Adipocyte (in vitro differentiated cells): ENCODE results near the gene HECTD1.
"Not testable (repeated sequence)": the region's sequence is repeated elsewhere in the genome, so short reads cannot be mapped to it uniquely, and the experiment has no call there.

Experiments used
- DNase-seq: peaks from one replicate; pipeline ENCODE4 v3.0.0-alpha.2; 2015; ENCODE audit warnings: low read depth
- H3K27me3 ChIP-seq: replicated peaks from 2 replicates; pipeline ENCODE4 v1.7.0; 2013; ENCODE audit warnings: mild to moderate bottlenecking, low read length, moderate library complexity; ENCODE audit not compliant: control insufficient read depth, insufficient read depth
- H3K36me3 ChIP-seq: 2 replicates; pipeline ENCODE4 v1.7.0; 2013; ENCODE audit warnings: low read length, mild to moderate bottlenecking, moderate library complexity; ENCODE audit not compliant: control insufficient read depth, insufficient read depth, severe bottlenecking
- H3K4me1 ChIP-seq: 2 replicates; pipeline ENCODE4 v1.7.0; 2013; ENCODE audit warnings: mild to moderate bottlenecking, low read length, moderate library complexity; ENCODE audit not compliant: control insufficient read depth, insufficient read depth
- H3K4me3 ChIP-seq: 2 replicates; pipeline ENCODE4 v1.7.0; 2013; ENCODE audit warnings: mild to moderate bottlenecking, low read length, moderate library complexity
- H3K9ac ChIP-seq: 2 replicates; pipeline ENCODE4 v1.7.0; 2013; ENCODE audit warnings: mild to moderate bottlenecking, low read length, moderate library complexity
- H3K9me3 ChIP-seq: 2 replicates; pipeline ENCODE4 v1.7.0; 2013; ENCODE audit warnings: mild to moderate bottlenecking, low read length, moderate library complexity; ENCODE audit not compliant: control insufficient read depth

Gene HECTD1

GRCh38 chr14:31207755-31208545 lies at the start of gene HECTD1:
TSS of gene HECTD1 (minus strand) at chr14:31207793. CDS start at chr14:31205936, 1,857 bp downstream.
- DNase-seq, result peak; percentile 97
- peaks cover 6% of the 10 kb centered on the region for H3K36me3 ChIP-seq
- peak within 1 kb of the TSS; percentile 99 for H3K9ac ChIP-seq
- H3K27me3 ChIP-seq, result no peaks in the 10 kb centered on the region
- H3K4me1 ChIP-seq, result peaks cover 19% of the 10 kb centered on the region
- no peaks in the 10 kb centered on the region for H3K9me3 ChIP-seq
- peak within 1 kb of the TSS; percentile 88 for H3K4me3 ChIP-seq

DNA sequence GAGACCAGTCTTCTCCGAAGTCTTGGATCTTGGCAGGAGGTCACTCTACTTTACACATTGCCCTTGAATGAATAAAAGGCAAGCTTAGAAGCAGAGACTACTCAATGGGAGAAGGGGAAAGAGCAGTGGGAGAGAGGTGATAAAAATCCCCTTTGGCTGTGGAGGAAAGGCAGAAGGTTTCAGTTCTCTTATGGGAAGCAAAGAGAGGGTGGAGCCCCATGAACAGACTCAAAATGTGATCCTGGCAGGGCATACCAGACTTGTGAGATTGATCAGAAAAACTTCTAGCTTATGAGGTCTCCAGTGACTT lies 49.6 kb upstream of the HECTD1 start:
- no peak for DNase-seq
- Histone ChIP-seq H3K36me3 (no peaks in the 10 kb centered on the region), H3K9me3 (no peaks in the 10 kb centered on the region), H3K4me3 (no peak overlapping the region), H3K27me3 (no peaks in the 10 kb centered on the region), H3K9ac (no peak overlapping the region), H3K4me1 (peaks cover 10% of the 10 kb centered on the region)

DNA sequence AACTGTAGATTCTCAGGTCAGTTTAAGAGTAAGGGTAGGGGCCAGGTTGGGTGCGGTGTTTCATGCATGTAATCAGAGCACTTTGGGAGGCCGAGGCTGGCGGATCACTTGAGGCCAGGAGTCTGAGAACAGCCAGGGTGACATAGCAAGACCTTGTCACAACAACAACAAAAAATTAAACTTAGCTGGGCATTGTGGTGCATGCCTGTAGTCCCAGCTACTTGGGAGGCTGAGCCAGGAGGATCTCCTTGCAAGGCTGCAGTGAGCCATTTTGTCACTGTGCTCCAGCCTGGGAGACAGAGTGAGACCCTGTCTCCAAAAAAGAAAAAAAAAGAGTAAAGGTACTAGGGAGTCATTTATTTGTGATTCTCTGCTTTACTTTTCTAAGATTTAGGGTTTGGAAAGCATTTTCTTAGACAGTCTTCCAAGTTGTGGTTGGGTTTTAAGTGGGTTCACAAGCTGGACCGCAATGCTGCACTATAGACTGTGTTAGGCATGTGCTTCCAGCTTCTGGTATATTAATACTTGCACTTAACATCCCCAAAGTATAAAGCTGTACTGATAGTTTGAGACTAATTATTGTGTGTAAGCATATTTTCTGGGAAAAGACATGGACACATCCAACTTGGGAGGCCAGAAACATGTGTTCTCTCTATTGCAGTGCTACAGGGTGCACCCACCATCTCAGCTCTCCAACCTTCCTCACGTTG lies 49.1 kb upstream of the HECTD1 start:
- Histone ChIP-seq H3K9me3 (no peaks in the 10 kb centered on the region), H3K4me3 (no peak overlapping the region), H3K27me3 (no peaks in the 10 kb centered on the region), H3K9ac (no peak overlapping the region), H3K4me1 (peaks cover 5% of the 10 kb centered on the region), H3K36me3 (no peaks in the 10 kb centered on the region)
- no peak for DNase-seq

- H3K27me3 ChIP-seq, H3K9me3 ChIP-seq, H3K36me3 ChIP-seq, DNase-seq, H3K4me3 ChIP-seq, H3K4me1 ChIP-seq, H3K9ac ChIP-seq: not testable (repeated sequence)
Measured at GRCh38 chr14:31255918-31256317, 48.3 kb upstream of the HECTD1 start.

DNA sequence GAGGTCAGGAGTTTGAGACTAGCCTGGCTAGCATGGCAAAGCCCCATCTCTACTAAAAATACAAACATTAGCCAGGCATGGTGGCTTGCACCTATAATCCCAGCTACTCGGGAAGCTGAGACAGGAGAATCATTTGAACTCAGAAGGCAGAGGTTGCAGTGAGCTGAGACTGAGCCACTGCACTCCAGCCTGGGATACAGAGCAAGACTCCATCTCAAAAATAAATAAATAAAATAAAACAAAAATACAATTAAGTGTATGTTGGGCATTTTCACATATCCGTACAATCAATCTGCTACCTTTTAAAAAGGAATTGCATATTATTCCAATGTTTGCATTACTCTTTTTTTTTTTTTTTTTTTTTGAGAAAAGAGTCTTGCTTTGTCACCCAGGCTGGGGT lies 47.7 kb upstream of the HECTD1 start:
- DNase-seq, result no peak
- no peak overlapping the region for H3K4me3 ChIP-seq
- H3K9ac ChIP-seq, result no peak overlapping the region
- H3K4me1 ChIP-seq, result no peaks in the 10 kb centered on the region
- H3K27me3 ChIP-seq, result no peaks in the 10 kb centered on the region
- H3K36me3 ChIP-seq, result no peaks in the 10 kb centered on the region
- H3K9me3 ChIP-seq, result no peaks in the 10 kb centered on the region

DNA sequence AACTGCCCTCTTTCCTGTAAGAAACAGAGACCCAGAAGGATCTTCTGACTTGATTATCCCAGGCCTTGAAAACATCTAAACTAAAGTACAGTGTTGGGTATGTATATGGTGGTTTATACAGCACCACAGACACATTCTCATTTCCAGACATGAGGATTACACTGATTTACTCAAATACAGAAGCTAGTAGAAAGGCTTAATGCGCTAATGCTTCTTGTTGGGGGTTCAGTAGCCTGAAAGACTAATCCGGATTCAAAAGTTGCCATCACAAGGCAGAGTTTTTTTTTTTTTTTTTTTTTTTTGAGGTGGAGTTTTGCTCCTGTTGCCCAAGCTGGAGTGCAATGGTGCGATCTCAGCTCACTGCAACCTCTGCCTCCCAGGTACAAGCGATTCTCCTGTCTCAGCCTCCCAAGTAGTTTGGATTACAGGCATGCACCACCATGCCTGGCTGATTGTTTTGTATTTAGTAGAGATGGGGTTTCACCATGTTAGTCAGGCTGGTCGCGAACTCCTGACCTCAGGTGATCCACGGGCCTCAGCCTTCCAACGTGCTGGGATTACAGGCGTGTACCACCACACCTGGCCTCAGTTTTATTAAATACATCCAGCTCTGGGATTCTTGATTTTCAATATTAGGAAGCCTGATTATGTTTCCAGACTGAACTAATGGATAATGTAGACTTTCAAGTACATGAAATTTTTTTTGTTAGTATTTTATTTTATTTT lies 46.3 kb upstream of the HECTD1 start:
- Histone ChIP-seq H3K9ac (no peak overlapping the region), H3K4me1 (no peaks in the 10 kb centered on the region), H3K27me3 (no peaks in the 10 kb centered on the region), H3K36me3 (no peaks in the 10 kb centered on the region), H3K4me3 (no peak overlapping the region), H3K9me3 (no peaks in the 10 kb centered on the region)
- DNase-seq, result no peak

- H3K9me3 ChIP-seq, result no peaks in the 10 kb centered on the region
- no peak overlapping the region for H3K9ac ChIP-seq
Measured at GRCh38 chr14:31252865-31253264, 45.3 kb upstream of the HECTD1 start.

GRCh38 chr14:31251028-31251958 lies 43.7 kb upstream of the HECTD1 start:
- Histone ChIP-seq H3K27me3 (no peaks in the 10 kb centered on the region), H3K9me3 (no peaks in the 10 kb centered on the region), H3K4me3 (no peak overlapping the region), H3K9ac (no peak overlapping the region), H3K4me1 (no peaks in the 10 kb centered on the region), H3K36me3 (no peaks in the 10 kb centered on the region)
- no peak for DNase-seq

More at GRCh38 chr14:31252865-31253264, 45.3 kb upstream of the HECTD1 start:
- Histone ChIP-seq H3K4me1 (no peaks in the 10 kb centered on the region), H3K36me3 (no peaks in the 10 kb centered on the region), H3K27me3 (no peaks in the 10 kb centered on the region), H3K4me3 (no peak overlapping the region)
- no peak for DNase-seq

DNA sequence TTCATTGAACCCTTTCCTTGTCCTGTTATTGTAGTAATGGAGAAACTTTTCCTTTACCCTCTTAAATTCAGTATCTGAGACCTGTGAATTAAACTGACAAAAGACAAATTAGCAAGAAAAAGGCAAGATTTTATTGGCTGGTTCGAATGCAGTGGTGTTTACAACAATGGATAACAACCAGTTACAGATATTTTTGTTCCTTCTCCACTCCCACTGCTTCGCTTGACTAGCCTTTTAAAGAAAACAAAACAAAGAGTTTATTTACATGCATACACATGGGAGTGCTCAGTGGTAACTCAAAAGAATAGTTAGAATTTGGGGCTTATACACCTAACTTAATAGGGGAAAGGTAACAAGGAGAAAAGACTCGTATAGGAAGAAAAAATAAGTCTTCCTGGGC lies 37.0 kb upstream of the HECTD1 start:
- DNase-seq, result no peak
- H3K27me3 ChIP-seq, result no peaks in the 10 kb centered on the region
- no peak overlapping the region for H3K9ac ChIP-seq
- no peaks in the 10 kb centered on the region for H3K36me3 ChIP-seq
- peaks cover 12% of the 10 kb centered on the region for H3K4me1 ChIP-seq
- no peaks in the 10 kb centered on the region for H3K9me3 ChIP-seq
- no peak overlapping the region for H3K4me3 ChIP-seq

DNA sequence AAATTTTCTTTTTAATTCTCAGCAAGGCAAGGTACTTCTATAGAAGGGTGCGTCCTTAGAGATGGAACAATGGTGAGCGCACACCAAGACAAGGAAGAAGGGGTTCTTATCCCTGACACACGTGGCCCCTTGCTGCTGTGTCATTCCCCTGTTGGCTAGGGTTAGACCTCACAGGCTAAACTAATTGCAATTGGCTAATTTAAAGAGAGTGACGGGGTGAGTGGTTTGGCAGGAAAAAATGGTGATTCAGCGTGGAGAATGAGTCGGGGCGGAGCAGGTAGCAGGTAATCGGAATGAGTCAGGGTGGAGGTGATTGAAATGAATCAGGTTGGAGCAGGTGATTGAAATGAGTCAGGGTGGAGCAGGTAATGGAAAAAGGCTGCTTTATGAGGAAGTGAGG lies 36.3 kb upstream of the HECTD1 start:
- Histone ChIP-seq H3K36me3 (no peaks in the 10 kb centered on the region), H3K4me1 (peaks cover 12% of the 10 kb centered on the region), H3K4me3 (no peak overlapping the region), H3K9ac (no peak overlapping the region), H3K27me3 (no peaks in the 10 kb centered on the region), H3K9me3 (no peaks in the 10 kb centered on the region)
- DNase-seq, result no peak
